ENCODE measurements around the gene CNTNAP2. TPM values are rescaled to one million over a fixed set of nuclear protein-coding genes. Genes with fewer than 3 reads are reported as not detected.

The CNTNAP2 gene
- total RNA-seq, 4 donors from 2014 or later, result 0.42 to 0.71 TPM; not detected in 2

- intact Hi-C loops (cut with DNase I; ENCODE audit: low total_unique reads), result no loop called here
- no peak overlapping the region for H3K4me3 ChIP-seq (ENCODE audit: low read depth, poor library complexity, severe bottlenecking)
- no peak for TF ChIP-seq POLR2A (IDR thresholded peaks at IDR 0.05)
- no peak for TF ChIP-seq CTCF (IDR thresholded peaks at IDR 0.05)
- WGBS, 2 donors, result 67 to 71% methylated on average over 5 of the region's 5 CpGs
- DNase-seq (ENCODE audit: low spot score in 2 of 2), result no peak
Measured at GRCh38 chr7:146772601-146773000, 656.0 kb downstream of the CNTNAP2 start.

GRCh38 chr7:146773506-146773905 lies 656.9 kb downstream of the CNTNAP2 start:
- intact Hi-C loops (cut with DNase I; ENCODE audit: low total_unique reads), result no loop called here

GRCh38 chr7:146781352-146782116 lies 664.9 kb downstream of the CNTNAP2 start:
- intact Hi-C loops (cut with DNase I; ENCODE audit: low total_unique reads), result no loop called here
- TF ChIP-seq POLR2A (IDR thresholded peaks at IDR 0.05) (no peak), CTCF (IDR thresholded peaks at IDR 0.05) (no peak)
- WGBS, 2 donors, result 86 to 89% methylated on average over 12 of the region's 12 CpGs
- no peak overlapping the region for H3K4me3 ChIP-seq (ENCODE audit: low read depth, poor library complexity, severe bottlenecking)
- no peak for DNase-seq (ENCODE audit: low spot score in 2 of 2)

More at GRCh38 chr7:146773506-146773905, 656.9 kb downstream of the CNTNAP2 start:
- DNase-seq (ENCODE audit: low spot score in 2 of 2), result no peak
- TF ChIP-seq POLR2A (IDR thresholded peaks at IDR 0.05) (no peak), CTCF (IDR thresholded peaks at IDR 0.05) (no peak)
- H3K4me3 ChIP-seq (ENCODE audit: low read depth, poor library complexity, severe bottlenecking), result no peak overlapping the region
- WGBS, 2 donors, result 83 to 88% methylated on average over 5 of the region's 5 CpGs

GRCh38 chr7:146787266-146787665 lies 670.7 kb downstream of the CNTNAP2 start:
- intact Hi-C loops (cut with DNase I; ENCODE audit: low total_unique reads), result no loop called here
- no peak for TF ChIP-seq CTCF (IDR thresholded peaks at IDR 0.05)
- no peak overlapping the region for H3K4me3 ChIP-seq (ENCODE audit: low read depth, poor library complexity, severe bottlenecking)
- no peak for DNase-seq (ENCODE audit: low spot score in 2 of 2)
- WGBS, 2 donors, result 82 to 92% methylated on average over 18 of the region's 18 CpGs

GRCh38 chr7:146788008-146788407 lies 671.4 kb downstream of the CNTNAP2 start:
- DNase-seq (ENCODE audit: low spot score in 2 of 2), result no peak
- no peak overlapping the region for H3K4me3 ChIP-seq (ENCODE audit: low read depth, poor library complexity, severe bottlenecking)
- intact Hi-C loops (cut with DNase I; ENCODE audit: low total_unique reads), result no loop called here
- 91 to 94% methylated on average over 15 of the region's 15 CpGs for WGBS, 2 donors
- TF ChIP-seq POLR2A (IDR thresholded peaks at IDR 0.05), result no peak
- no peak for TF ChIP-seq CTCF (IDR thresholded peaks at IDR 0.05)

Measured in lower leg skin (tissue), 4 donors.